ENCODE data around the gene FBXL7.

The FBXL7 gene

DNA sequence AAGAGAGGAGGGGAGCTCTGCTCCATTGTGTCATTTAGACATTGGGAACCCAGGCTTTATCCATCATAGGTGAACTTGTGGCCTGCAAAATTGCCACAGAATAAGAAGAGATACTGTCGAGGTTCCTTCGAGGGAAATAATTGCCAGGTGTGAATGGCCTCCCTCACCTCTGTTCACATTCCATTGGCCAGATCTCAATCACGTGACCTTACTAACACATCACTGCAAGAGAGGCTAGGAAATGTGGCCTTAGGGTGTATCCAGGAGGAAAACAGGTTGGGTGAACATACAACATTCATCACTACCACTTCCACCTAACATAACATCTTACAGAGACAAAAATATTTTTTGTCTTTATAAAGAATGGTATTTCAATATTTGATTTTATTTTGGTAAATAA, 182.1 kb downstream of the FBXL7 start:
- DNase-seq: no peak

DNA sequence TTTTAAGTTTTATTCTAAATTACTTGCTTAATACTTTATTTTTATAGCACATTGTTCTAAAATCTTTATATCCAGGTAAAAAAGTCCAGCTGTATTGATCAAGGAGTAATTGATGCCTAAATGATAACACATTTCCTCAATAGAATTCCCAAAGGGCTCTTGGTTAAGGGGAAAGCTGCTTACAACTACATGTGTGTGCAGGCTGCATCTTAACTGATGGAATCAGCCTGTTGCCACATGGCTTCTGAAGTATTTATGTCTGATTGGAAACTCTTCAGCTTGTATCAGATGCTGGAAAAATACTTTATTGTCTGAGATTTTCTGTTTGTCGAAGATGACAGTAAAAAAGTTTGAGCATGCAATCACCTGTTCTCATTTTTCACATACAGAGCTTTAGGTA, 182.6 kb downstream of the FBXL7 start:
- no peak for DNase-seq

DNA sequence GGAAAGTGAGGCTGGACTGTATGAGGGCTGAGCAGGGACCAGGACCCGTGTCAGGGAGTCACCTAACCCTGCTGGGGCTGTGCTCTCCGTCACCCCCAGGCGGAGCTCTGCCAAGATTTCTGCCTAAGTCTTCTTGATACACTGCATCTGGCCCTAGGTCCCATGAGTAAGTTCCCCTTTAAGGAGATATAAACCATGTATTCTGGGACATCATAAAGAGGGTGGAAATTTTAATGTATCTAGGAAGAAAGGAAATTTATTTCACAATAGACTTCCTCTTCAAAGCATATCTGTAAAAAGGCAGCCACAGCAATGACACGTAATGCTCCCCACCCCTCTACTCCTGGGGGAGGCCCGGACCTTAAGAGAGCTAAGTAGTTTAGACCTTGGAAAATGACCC, 183.4 kb downstream of the FBXL7 start:
- no peak for DNase-seq

DNA sequence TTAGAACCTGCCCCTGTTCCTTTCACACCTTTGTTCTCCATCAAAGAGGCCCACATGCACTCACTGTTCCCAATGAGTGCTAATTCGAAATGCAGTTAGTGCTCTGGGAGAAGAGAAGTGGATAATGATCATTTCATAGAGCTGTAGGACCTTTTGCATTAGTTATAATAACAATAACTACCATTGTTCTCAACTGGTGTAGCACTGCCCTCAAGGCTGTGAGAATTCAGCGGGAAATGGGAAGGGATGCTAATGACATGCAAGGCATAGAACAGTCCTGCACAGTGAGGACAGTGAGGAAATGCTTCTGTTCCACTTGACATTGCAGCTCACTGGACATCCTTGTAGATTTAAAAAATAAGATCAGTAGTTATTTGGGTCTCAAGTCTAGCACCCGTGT, 187.4 kb downstream of the FBXL7 start:
- DNase-seq: no peak

DNA sequence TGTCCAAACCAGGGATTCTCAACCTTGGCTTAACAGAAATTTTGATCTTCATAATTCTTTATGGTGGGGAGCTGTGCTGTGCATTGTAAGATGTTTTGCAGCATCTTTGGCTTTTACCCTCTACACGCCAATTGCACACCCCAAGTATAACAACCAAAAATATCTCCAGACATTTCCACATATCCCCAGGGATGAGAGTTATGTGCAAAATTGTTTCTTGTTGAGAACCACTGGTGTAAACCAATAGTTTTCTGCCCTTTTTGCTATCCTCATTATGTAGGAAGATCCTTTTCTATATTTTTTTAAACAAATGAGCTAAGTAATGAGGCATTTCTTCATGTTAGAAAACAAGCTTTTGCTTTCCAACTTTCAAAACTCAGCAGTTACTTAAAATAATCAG, 189.9 kb downstream of the FBXL7 start:
- DNase-seq: no peak

DNA sequence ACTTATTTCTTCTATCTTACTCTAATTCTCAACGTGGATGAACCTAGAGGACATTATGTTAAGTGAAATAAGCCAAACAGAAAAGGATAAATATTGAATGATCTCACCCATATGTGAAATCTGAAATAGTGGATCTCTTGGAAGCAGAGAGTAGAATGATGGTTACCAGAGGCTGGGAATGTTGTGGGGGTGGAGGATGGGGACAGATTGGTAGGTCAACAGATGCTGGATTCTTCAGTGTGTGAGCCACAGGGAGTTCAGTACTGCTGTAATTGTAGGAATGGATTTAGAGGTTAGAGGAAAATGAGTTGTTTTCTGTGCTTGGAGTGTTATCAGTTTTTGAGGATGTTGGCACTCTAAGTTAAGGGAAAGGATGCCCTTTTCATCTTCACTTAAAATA, 190.6 kb downstream of the FBXL7 start:
- no peak for DNase-seq

DNA sequence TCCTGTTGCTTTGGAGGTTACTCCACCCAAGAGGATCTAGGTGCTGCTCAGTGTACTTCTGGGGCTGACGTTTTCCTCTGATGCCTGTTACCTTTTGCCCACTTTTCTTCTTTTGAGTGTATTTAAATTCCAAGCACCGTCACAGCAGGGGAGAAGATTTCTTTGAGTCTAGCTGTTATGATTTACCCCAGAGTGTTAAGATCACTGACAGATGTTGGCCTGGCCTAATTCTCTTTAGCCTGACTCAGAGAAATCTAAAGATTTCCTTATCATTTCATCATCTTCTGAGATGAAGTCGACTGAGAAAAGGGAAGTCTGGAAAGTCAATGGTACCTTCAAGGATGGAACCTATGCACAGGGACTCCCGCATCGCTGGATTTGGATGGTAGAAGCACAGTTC, 191.5 kb downstream of the FBXL7 start:
- no peak for DNase-seq

DNA sequence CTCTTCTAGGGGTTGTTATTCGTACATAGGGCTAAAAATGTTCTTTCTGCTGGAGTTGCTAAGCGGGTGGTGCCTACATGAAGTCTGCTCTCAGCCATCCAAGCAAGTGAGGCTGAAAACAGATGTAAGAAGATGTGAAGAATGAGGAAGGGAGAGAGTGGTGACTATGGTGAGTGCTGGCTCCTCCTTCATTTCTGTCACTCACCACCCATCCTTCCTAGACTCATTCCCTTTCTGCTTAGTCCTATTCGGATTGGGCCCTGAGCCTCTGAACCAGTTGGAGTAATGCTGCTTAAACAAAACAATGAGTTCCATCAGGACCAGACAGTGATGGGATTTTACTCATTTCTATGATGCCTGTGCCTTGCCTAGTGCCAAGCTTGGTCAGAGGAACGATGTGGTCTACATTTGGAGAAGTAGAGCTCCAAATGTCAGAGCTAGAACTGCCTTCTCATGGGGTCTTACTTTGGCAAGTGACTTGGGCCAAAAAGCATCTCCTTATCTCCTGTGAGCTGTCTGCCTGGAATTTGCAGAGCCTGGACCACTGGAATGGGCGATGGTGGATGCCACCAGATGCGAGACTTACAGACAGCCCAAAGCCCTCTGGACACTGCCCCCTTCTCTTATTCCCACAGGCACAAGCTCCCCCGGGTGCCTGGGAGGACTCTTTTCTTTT, 192.9 kb downstream of the FBXL7 start:
- no peak for DNase-seq

DNA sequence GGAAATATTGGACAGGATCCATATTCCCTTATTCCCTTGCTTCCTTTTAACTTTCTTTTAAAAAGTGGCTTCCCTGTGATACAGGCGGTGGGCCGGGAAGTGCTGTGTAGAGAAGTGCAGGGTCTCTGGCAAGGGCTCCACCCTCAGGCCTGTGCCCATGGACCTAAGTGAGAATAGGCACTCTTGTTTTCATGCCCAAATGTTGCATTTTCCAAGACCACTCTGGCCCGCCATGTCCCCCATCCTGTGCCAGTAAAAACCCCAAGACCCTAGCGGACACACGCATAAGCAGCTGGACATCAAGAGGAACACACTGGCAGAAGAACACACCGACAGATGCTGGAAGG, 193.4 kb downstream of the FBXL7 start:
- DNase-seq: no peak

DNA sequence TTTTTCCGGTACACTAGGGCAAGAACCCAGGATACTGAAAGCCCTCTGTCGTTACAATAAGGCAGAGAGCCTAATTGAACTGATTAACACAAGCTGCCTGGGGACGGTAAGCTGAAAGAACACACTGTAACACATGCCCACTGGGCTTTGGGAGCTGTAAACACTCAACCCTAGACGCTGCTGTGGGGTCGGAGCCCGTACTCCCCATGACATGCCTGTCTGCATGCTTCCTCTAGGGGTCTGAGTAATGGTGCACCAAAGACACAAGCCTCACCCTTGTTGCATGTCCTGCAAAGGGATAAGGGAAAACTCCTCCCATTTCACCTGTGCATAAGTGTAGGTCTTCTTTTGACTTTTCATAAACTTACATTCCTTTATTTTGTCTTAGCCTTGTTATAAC, 194.0 kb downstream of the FBXL7 start:
- no peak for DNase-seq

DNA sequence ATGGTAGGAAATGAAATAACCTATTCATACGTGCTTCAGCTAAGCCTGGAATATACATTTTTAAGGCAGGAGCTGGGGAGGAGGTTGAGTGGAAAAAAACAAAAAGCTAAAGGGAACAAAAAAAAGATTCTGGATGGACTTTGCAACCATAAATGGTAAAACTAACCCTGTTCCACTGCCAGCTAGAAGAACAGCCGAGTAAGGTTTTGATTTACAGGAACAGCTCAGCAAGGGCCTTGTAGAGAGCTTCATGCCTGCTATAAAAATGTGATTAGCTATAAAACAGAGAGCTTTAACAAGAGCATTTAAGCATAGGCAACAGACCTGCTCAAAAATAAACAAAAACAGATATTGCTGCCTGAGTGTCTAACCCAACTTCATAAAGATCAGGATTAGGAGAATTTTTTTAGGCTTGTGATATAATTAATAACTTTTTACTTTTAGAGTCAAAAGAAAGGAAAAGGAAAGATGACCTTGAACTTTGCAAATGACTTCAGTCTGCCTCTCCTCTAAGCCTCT, 194.8 kb downstream of the FBXL7 start:
- DNase-seq: no peak

DNA sequence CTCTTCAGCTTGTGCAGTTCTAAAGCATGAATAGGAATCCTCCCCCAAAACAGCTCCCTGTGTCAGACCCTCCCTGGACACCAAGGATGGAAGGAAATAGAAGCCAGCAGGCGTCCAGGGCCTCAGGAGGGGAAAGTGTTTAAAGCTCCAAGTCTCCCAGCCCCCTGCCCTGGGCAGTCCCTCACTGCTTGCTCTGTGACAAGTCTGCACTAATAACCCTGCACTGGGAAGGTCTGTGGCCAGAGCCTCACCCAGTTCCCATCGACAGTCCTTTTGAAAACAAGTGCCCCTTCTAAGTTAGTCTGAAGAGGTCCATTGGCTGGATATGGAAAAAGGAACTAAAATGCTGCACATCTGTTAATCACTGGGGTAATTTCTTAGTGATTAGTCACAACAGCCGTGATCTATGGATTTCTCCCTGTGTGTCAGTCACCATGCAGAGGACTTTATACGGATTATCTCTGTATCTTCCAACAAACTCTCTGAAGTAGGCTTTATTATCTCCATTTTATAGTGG, 195.3 kb downstream of the FBXL7 start:
- no peak for DNase-seq

DNA sequence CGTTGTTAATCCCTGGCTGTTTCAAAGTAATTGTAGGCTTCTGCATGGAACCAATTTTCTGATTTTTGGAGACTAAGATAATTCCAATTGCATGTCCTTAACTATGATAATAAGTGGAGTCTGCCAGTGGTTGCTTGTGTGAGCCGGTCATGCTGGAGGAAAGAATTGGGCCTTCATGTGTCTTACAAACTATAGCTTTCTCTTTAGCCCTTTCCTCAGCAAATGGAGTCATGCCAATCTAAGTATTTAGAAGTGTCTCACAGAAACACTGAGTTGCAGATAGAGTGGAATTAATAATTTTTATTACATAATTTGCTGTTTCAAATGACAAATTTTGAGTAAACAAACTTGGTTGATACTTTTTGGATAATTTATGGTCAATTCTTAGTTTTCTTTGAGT, 200.4 kb downstream of the FBXL7 start:
- no peak for DNase-seq

DNA sequence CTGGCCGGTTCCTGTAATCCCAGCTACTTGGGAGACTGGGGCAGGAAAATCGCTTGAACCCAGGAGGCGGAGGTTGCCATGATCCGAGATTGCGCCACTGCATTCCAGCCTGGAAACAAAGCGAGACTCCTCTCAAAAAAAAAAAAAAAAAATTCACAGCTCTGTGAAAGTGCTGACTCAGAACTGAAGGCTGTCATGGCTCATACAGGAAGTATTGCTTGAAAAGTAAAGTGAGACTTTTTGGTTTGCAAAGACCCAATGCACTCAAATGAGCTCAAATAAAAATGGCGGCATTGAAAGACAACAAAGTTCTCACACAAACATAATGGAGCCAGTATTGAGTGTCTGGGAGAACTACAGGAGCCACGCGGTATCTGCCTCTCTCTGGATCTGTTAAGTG, 202.1 kb downstream of the FBXL7 start:
- DNase-seq: no peak

DNA sequence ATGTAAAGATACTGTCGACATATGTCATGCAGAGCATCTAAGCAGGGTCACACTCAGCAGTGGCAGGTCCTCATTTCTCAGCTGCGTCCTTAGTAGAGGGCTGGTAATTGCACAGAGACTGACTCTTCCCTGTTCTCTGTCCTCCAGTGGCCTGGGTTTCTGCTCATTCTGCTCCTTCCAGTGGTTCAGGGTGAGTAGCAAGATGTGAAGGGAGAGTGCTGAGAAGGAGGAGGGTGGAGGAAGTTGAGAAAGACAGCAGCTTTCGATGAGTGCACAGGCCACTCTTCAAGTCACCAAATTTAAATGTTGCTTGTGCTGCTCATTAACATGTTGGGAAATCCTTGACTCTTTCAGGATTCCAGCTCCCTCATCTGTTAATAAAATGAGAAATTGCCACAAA, 203.9 kb downstream of the FBXL7 start:
- DNase-seq: no peak

DNA sequence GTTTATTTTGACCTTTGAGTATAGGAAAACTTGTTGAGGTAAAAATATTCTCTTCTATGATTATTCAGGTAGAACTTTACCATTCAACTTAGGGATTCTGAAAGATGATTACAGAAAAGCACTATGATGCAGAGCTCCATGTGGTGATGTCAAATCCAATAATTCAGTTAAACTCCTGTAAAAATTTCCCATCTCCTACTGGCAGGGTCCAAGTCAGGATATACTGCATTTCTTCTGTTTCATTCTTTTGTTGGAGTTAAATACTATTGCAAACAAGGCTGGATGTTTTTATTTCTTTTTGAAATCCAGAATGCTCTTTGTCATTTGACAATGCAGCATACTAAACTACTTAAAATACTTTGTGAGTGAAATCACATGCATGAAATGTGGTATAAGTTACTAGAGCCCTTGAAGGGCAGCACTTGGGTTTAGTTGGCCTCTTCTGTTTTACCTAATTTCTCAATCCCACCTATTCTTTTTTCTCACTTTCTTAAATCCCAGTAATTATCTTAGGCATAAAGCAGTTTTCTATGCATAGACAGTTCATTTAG, 204.5 kb downstream of the FBXL7 start:
- no peak for DNase-seq

DNA sequence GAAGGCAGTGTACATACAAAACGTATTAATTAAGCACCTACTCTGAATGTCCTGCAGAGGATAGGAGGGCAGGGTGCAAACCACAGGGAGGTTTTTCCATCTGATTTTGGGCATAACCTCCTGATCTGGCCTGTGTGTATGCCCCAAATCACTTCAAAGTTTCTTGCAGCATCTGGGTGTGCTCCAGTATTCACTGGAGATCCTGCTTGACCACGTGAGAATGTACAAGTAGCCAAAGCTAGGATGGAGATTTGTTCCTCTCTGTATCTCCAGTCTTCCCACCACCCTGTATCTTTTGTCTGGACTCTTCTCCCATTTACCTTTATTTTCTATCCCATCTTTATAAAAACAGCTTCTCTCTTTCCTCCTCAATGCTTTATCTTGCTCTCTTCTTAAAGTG, 207.7 kb downstream of the FBXL7 start:
- no peak for DNase-seq

DNA sequence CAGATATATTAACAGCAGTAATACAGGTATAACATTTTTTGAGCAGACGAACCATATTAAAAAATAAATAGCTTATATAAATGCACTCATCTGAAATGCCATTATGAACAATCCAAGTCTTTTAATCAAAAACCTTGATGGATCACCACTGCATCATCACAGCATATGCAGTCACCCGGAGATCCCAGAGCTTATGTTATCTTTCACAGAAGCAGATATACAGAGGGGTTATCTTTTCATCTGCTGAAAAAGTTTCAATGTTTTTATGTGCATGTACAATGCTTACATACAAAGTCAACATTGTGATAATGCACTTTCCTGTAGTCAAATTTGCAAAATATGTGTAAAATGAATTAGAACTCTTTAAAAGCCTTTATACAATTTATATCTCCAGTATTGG, 211.9 kb downstream of the FBXL7 start:
- no peak for DNase-seq

DNA sequence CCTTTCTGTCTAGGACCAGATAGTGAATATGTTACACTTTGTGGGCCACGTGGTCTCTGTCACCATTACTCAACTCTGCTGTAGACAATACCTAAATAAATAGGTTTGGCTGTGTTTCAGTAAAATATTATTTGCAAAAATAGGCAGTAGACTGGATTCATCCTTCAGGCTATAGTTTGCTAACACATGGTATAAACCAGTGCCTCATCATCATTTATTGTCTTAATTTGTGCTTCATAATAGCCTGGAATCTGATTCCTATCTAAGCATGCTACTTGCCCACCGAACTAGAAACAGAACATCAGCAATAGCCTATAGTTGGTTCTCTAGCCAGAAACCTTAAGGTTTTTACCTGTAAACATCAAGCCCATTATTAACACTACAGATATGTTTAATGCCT, 215.6 kb downstream of the FBXL7 start:
- no peak for DNase-seq

DNA sequence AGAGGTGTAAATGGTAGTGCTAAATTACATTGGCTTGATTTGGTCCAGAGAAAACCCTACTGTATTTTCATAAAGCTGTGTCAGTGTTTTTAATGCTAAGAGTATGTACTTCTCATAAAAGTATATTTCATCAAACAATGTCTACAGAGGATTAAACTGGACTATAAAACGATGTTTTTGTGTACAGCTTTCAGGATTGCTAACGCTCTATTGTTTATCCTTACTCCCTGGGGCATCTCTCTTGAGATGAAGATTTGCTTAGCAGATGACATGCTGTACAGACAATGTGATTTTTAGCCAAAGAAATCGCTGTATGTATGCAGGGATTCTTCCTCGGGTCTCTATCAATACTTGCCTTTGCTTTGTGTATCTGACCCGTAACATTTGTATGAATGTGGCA, 216.0 kb downstream of the FBXL7 start:
- DNase-seq: no peak

DNA sequence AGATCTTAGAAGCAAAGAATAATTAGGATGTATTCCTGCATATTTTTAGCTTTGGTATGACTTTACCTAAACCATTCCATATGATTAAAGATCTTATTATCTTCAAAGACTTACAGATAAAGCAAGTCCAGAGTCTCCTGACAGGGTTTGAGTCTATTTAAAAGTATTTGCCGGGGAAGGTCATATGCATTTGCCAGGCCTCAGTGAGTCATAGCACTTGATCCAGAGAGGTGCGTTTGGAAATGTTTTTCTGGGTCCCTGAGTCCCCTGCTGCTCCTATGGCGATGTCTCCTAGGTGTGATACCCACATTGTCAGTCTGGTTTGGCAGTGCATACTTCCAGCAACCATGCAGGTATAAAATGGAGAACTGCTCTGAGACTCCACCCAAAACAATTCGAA, 217.0 kb downstream of the FBXL7 start:
- DNase-seq: no peak

DNA sequence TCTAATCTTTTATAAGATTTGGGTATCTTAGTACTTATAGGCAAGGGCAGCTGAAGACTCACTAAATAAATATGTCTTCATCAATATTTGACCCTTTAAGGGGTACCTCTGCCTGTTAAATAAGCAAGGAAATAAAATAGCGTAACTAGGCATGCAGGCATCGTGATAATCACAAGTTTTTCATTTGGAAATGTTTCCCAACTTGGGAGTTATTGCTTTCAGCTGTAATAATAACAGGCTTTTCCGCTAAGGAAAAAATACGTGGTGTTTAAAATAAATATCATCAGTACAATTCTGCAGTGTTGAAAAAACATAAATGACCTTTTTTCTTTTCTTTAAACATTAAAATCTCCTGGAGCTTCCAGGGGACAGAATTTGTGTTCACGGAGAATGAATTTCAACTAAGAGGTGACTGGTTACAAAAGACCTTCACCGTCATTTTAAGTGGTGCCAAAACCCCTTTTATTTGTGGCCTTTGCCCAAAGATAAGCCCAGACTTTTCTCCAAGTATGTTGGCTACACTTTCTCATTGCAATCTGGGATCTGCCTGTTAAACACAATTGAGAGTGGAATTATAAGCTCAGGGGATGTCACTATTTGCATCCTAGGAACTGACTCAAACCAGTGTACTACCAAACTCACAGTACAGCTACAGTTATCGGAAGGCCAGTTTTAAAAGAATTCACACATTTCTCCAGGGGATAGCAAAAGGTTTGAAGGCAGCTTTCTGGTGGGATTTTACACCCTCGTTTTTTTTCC, 218.6 kb downstream of the FBXL7 start:
- DNase-seq: no peak

DNA sequence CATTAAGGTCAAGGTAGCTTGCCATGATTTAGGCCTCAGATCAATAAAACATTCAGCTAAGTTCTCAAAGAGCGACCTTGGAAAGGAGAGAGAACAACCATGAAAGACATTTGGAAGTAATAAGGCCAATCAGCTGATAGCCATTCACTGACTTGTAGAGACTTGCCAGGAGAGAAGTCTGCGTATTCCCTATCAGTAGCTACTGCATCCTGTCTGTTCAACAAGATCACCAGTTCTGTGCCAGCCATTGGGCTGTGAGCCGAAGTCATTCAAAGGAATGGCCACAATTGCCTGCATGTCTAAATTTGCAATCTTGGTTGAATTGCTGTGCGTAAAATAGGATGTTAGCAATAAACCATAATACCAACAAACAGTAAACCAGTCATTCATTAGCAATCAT, 219.8 kb downstream of the FBXL7 start:
- DNase-seq: no peak

DNA sequence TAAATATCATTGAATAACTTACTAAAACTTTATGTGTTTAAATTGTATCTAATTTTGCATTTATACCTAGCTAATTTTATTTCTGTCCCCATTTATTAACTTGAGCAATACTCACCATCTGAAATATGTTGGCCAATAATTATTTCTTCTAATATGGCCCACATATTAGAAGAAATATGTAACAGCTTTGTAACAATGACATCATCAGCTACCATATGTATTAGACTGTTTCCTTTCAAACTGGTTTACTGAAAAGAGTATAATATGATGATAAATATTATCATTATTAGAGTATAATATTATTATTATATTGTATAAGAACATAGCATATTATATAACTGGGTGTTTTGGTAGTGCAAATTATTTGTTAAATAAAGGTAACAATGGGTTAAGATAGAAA, 220.5 kb downstream of the FBXL7 start:
- no peak for DNase-seq
